Measurements from ENCODE around the gene ODF2.

ODF2 gene

DNA sequence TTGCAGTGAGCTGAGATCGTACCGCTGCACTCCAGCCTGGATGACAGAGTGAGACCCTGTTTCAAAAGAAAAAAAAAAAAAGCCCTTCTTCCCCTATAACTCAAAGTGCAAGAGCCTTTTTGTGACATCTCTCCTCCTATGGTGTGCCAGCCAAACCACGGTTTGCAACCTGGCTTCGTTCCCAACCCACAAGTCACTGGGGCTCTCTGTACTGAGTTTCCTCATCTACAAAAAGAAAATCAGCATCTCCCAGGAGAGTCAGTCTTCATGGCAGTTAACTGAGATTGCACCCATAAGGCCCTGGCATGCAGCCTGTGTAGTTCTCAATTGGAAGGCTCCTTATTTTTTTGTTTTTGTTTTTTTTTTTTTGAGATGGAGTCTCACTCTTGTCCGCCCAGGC, 14.8 kb downstream of the ODF2 start:
- Mint-ChIP-seq H3K27ac (peak overlapping the region; percentile 29), H3K4me3 (no peak overlapping the region)
- no peak for DNase-seq

DNA sequence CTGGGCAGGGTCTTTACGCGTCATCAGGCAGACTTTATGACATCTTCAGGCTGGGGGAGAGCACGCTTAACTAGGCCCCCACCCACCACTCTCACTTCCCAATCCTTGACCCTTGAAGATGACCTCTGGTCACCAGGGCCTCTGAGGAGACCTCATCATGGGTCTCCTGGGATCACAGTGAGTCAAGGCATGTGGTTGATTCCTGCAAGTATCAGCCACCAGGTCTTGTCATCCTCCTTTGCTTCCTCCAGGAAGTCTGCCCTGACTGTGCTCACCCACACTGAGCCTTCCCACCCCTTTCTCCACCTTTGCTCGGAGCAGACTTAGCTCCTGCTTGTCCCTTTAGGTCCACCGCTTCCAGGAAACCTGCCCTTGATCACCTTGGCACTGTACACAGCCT, 17.3 kb downstream of the ODF2 start:
- H3K4me3 Mint-ChIP-seq = no peak overlapping the region
- H3K9me3 Mint-ChIP-seq = no peaks in the 10 kb centered on the region
- TF ChIP-seq CTCF (IDR thresholded peaks at IDR 0.05) = no peak
- no peaks in the 10 kb centered on the region for H3K27me3 Mint-ChIP-seq (ENCODE audit: low read depth, poor library complexity)
- peaks cover 16% of the 10 kb centered on the region for H3K4me1 Mint-ChIP-seq
- DNase-seq = no peak
- H3K36me3 Mint-ChIP-seq (ENCODE audit: low read depth) = peaks cover 40% of the 10 kb centered on the region
- H3K27ac Mint-ChIP-seq = peak overlapping the region; percentile 92

More for the DNA sequence above, 14.8 kb downstream of the ODF2 start:
- no peaks in the 10 kb centered on the region for H3K27me3 Mint-ChIP-seq (ENCODE audit: low read depth, poor library complexity)
- H3K36me3 Mint-ChIP-seq (ENCODE audit: low read depth) = peaks cover 36% of the 10 kb centered on the region
- no peaks in the 10 kb centered on the region for H3K9me3 Mint-ChIP-seq
- peaks cover 16% of the 10 kb centered on the region for H3K4me1 Mint-ChIP-seq
- no peak for TF ChIP-seq CTCF (IDR thresholded peaks at IDR 0.05)

DNA sequence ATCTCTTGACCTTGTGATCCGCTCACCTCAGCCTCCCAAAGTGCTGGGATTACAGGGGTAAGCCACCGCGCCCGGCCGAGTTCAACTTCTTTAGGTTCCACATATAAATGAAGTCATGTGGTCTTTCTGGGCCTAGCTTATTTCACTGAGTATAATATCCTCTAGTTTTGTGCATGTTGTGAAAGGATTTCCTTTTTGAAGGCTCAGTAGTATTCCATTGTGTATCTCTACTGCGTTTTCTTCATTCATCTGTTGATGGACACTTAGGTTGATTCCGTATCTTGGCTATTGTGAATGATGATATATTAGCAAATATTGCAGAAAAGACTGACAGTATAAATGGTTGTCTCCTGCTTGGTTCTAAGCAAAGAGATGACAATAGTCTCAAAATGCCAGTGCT, 20.1 kb downstream of the ODF2 start:
- no peak for TF ChIP-seq CTCF (IDR thresholded peaks at IDR 0.05)
- no peak for DNase-seq
- no peak overlapping the region for H3K27ac Mint-ChIP-seq
- no peak overlapping the region for H3K4me3 Mint-ChIP-seq
- peaks cover 49% of the 10 kb centered on the region for H3K36me3 Mint-ChIP-seq (ENCODE audit: low read depth)
- peaks cover 16% of the 10 kb centered on the region for H3K4me1 Mint-ChIP-seq
- no peaks in the 10 kb centered on the region for H3K27me3 Mint-ChIP-seq (ENCODE audit: low read depth, poor library complexity)
- H3K9me3 Mint-ChIP-seq = no peaks in the 10 kb centered on the region

DNA sequence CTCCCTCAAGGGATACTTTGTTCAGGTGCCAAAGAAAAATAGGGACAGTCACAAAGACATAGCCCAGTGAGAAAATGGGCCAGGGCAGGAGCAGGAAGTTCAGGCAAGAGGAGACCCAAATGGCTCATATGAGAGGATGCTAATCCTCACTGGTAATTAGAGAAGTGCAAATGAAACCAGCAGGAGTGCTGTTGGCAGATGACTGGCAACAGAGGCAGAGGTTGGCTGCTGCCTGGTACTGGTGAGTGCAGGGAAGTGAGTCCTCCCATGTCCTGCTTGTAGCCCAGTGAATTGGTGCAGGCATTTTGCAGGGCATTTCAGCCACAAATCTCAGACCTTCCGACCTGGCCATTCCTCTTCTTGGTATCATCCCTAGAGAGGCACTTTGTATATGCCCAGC, 23.5 kb downstream of the ODF2 start:
- Mint-ChIP-seq H3K36me3 (ENCODE audit: low read depth) (peaks cover 62% of the 10 kb centered on the region), H3K27ac (no peak overlapping the region), H3K9me3 (no peaks in the 10 kb centered on the region), H3K4me1 (no peaks in the 10 kb centered on the region), H3K27me3 (ENCODE audit: low read depth, poor library complexity) (no peaks in the 10 kb centered on the region), H3K4me3 (no peak overlapping the region)
- TF ChIP-seq CTCF (IDR thresholded peaks at IDR 0.05) = no peak
- no peak for DNase-seq

- no peaks in the 10 kb centered on the region for H3K9me3 Mint-ChIP-seq
- H3K36me3 Mint-ChIP-seq (ENCODE audit: low read depth) = peaks cover 62% of the 10 kb centered on the region
- no peak overlapping the region for H3K4me3 Mint-ChIP-seq
- H3K4me1 Mint-ChIP-seq = no peaks in the 10 kb centered on the region
- TF ChIP-seq CTCF (IDR thresholded peaks at IDR 0.05) = no peak
- no peak overlapping the region for H3K27ac Mint-ChIP-seq
- DNase-seq = no peak
- H3K27me3 Mint-ChIP-seq (ENCODE audit: low read depth, poor library complexity) = no peaks in the 10 kb centered on the region
These were observed 25.8 kb downstream of the ODF2 start for GRCh38 chr9:128481561-128481960.

GRCh38 chr9:128482186-128482585, 26.4 kb downstream of the ODF2 start:
- Mint-ChIP-seq H3K4me1 (no peaks in the 10 kb centered on the region), H3K27me3 (ENCODE audit: low read depth, poor library complexity) (no peaks in the 10 kb centered on the region), H3K4me3 (no peak overlapping the region), H3K27ac (peak overlapping the region; percentile 81), H3K9me3 (no peaks in the 10 kb centered on the region), H3K36me3 (ENCODE audit: low read depth) (peaks cover 68% of the 10 kb centered on the region)
- no peak for DNase-seq
- no peak for TF ChIP-seq CTCF (IDR thresholded peaks at IDR 0.05)

Data from nephron progenitor cell (in vitro differentiated cells).